Right atrium auricular region (tissue), 2 donors: ENCODE results near the gene IGF1. TPM values are rescaled to one million over a fixed set of nuclear protein-coding genes. Genes with fewer than 3 reads are reported as not detected.

ENCODE experiments used
- DNase-seq: peaks from one replicate; pipeline ENCODE4 v3.0.0-alpha.2; 2019; ENCODE audit warnings: low spot score
- H3K27ac ChIP-seq, 2 donors: fragments of 200-600 bp; sonication (generic); 1 replicate in 1 of 2; 2 replicates in 1 of 2; pipeline ENCODE4 v1.5.1; 2016 to 2019
- H3K27me3 ChIP-seq, 2 donors: fragments of 200-600 bp; sonication (generic); one replicate each; pipeline versions ENCODE4 v1.5.1 to v1.6.0; 2017 to 2019
- H3K36me3 ChIP-seq: fragments of 200-600 bp; sonication (generic); one replicate; pipeline ENCODE4 v1.5.1; 2016
- H3K4me1 ChIP-seq, 2 donors: fragments of 200-600 bp; sonication (generic); one replicate each; pipeline versions ENCODE4 v1.5.1 to v1.6.0; 2017 to 2019
- H3K4me3 ChIP-seq, 2 donors: fragments of 200-600 bp; sonication (generic); 1 replicate in 1 of 2; 2 replicates in 1 of 2; pipeline ENCODE4 v1.5.1; 2017 to 2019; ENCODE audit warnings: mild to moderate bottlenecking in 1 of 2, moderate library complexity in 1 of 2
- H3K9me3 ChIP-seq, 2 donors: fragments of 200-600 bp; sonication (generic); one replicate each; pipeline ENCODE4 v1.5.1; 2019
- total RNA-seq, 2 donors: library from RNA; depleted of rRNA; stranded (reverse); fragments of >200 nt; gene quantifications; one replicate each; pipeline ENCODE4 v1.1.0, GENCODE V29; 2016
- TF ChIP-seq, protein P1 (sequence below), 2 donors: fragments of 200-600 bp; sonication (generic); IDR thresholded peaks; one replicate each; pipeline ENCODE4 v1.5.1; 2019; ENCODE audit warnings: antibody characterized with exemption in 2 of 2

IGF1 gene
- total RNA-seq, 2 donors from 2014 or later: 11.4 to 26.1 TPM

DNA sequence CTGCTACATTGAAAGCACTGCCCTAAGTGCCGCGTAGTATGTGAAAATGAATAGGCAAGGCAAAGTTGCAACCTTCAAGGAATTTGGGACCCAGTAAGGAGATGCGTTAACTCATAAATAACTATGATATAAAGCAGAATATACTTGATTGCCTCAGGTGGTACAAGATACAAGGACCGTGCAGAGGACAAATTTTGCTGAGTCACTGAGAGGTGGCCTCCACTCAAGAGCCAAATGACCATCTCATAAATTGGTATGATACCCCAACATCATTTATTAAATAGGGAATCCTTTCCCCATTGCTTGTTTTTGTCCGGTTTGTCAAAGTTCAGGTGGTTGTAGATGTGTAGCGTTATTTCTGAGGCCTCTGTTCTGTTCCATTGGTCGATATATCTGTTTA lies 35.7 kb downstream of the IGF1 start:
- no peak overlapping the region for H3K27ac ChIP-seq
- H3K9me3 ChIP-seq: no peaks in the 10 kb centered on the region
- H3K36me3 ChIP-seq: no peaks in the 10 kb centered on the region
- H3K27me3 ChIP-seq: no peaks in the 10 kb centered on the region
- no peaks in the 10 kb centered on the region for H3K4me1 ChIP-seq
- H3K4me3 ChIP-seq: no peak overlapping the region
- TF ChIP-seq, protein P1, sequence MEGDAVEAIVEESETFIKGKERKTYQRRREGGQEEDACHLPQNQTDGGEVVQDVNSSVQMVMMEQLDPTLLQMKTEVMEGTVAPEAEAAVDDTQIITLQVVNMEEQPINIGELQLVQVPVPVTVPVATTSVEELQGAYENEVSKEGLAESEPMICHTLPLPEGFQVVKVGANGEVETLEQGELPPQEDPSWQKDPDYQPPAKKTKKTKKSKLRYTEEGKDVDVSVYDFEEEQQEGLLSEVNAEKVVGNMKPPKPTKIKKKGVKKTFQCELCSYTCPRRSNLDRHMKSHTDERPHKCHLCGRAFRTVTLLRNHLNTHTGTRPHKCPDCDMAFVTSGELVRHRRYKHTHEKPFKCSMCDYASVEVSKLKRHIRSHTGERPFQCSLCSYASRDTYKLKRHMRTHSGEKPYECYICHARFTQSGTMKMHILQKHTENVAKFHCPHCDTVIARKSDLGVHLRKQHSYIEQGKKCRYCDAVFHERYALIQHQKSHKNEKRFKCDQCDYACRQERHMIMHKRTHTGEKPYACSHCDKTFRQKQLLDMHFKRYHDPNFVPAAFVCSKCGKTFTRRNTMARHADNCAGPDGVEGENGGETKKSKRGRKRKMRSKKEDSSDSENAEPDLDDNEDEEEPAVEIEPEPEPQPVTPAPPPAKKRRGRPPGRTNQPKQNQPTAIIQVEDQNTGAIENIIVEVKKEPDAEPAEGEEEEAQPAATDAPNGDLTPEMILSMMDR (IDR thresholded peaks at IDR 0.05): no peak
- no peak for DNase-seq

DNA sequence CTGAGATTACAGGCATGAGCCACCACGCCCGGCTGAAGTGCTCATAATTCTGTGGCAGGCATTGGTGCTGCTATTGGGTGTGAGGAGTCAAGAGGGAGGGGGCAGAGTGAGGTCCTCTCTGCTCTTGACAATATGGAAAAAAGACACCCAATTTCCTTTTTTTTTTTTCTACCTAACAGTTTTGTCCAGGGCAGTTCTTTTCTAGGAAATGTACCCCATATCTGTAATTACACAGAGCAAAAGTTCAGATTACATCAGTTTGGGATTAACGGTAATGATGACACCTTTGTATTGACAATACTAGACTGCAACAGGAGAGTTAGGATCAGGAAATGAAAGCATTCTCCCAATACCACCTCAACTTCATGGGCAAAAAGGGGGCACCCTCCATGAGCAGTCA lies 36.3 kb downstream of the IGF1 start:
- Histone ChIP-seq H3K4me1 (no peaks in the 10 kb centered on the region), H3K27ac (no peak overlapping the region), H3K27me3 (no peaks in the 10 kb centered on the region), H3K36me3 (no peaks in the 10 kb centered on the region), H3K9me3 (no peaks in the 10 kb centered on the region), H3K4me3 (no peak overlapping the region)
- TF ChIP-seq, protein P1 (IDR thresholded peaks at IDR 0.05): no peak
- no peak for DNase-seq

DNA sequence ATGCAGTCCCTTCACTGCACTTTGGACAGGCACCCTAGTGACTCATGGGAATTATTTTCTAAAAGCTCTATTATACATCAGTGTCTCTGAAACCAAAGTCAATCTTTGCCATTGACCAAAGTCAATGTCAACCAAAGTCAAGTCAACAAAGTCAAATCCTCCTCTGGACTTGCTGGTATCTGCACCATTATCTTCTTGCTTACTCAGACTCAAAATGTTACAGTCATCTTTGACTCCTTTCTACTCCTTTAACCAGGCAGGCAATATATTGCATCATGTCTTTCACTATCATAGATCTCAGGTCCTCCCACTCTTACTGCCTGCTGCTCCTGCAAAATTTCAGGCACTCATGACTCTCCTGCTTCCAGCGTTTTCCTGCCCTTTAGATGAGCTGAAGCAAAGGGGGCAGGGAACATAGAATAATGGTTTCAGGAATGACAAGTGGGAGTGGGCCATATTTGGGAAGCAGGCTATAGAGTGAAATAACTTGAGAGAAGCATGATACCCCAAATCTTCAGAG lies 39.2 kb downstream of the IGF1 start:
- no peaks in the 10 kb centered on the region for H3K36me3 ChIP-seq
- no peak overlapping the region for H3K4me3 ChIP-seq
- no peaks in the 10 kb centered on the region for H3K27me3 ChIP-seq
- H3K4me1 ChIP-seq: no peaks in the 10 kb centered on the region
- DNase-seq: no peak
- no peak overlapping the region for H3K27ac ChIP-seq
- TF ChIP-seq, protein P1 (IDR thresholded peaks at IDR 0.05): no peak
- H3K9me3 ChIP-seq: no peaks in the 10 kb centered on the region

DNA sequence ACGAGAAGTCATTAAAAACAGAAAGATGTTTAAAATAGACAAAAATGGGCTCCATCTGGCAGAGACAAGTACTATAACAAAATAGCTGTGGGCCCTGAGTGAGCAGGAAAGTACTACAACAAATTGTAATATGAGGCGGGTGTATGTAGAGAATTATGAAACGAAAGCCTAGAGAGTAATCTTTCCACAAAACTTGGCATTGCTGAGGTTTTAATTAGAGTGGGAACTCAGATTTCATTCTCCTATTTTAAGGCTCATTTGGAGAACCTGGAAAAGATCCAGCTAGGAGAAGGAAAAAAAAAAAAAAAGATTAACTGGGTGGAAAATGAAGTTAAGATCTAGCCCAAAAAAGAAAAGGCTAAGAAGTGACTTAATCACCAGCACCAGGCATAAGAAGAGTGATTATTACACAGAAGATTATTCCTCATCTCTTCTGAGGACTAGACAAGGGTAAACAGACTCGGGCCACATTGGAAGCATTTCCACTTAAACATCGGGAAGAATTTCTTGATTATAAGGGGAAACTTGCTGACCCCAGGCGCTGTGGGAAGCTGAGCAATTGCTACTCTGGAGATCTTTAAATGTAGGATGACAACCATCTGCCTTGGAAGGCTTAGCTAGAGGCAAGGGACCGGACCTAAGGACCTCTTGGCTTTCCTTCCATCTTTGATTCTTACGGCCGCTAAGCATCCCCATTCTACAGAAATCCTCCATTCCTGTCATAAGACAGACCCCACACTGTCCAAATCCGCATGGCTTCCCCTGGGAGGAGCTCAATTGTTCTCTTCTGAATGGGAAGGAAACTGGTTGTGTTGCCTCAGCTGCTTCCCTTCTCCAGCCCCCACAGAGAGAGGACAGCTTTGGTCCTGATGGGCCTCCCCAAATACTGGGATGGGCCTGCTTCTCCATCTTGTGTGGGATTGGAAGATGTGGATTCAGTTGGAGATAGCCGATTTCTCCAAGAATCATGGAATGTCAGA lies 40.6 kb downstream of the IGF1 start:
- Histone ChIP-seq H3K4me1 (no peaks in the 10 kb centered on the region), H3K36me3 (no peaks in the 10 kb centered on the region), H3K9me3 (no peaks in the 10 kb centered on the region), H3K27ac (peak overlapping the region in 1 of 2 donors; percentile 39), H3K27me3 (no peaks in the 10 kb centered on the region), H3K4me3 (no peak overlapping the region)
- TF ChIP-seq, protein P1 (IDR thresholded peaks at IDR 0.05): no peak
- no peak for DNase-seq

DNA sequence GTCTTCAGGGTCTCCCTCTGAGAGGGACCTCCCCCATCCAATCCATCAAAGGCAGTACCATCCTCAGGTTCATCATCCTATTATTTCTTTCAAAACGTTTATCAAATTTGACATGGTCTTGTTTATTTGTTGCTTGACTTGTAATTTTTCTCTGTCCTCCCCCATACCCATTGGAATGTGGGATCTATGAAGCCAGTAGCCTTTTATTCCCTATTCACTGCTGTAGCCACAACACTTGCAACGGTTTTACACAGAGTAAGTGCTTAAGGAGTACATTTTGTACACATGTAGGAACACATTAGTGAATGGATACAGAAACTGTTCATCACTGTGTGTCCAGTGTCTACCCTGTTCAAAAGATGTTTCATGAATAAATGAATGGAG lies 41.5 kb downstream of the IGF1 start:
- TF ChIP-seq, protein P1 (IDR thresholded peaks at IDR 0.05): no peak
- H3K27ac ChIP-seq: no peak overlapping the region
- DNase-seq: no peak

More for the DNA sequence above, 41.5 kb downstream of the IGF1 start:
- Histone ChIP-seq H3K36me3 (no peaks in the 10 kb centered on the region), H3K9me3 (no peaks in the 10 kb centered on the region), H3K4me1 (no peaks in the 10 kb centered on the region), H3K4me3 (no peak overlapping the region), H3K27me3 (no peaks in the 10 kb centered on the region)
